ENCODE results near the gene EPB41L5. TPM values are rescaled to one million over a fixed set of nuclear protein-coding genes. Genes with fewer than 3 reads are reported as not detected.
A peak's percentile ranks its signal among the peaks of the same experiment; 100 is the strongest.

The EPB41L5 gene
- total and polyA plus RNA-seq, 2 donors (not counting 3 experiments of a cell fraction or from before 2014, with no cell fraction given): 8.4 to 13.6 TPM

DNA sequence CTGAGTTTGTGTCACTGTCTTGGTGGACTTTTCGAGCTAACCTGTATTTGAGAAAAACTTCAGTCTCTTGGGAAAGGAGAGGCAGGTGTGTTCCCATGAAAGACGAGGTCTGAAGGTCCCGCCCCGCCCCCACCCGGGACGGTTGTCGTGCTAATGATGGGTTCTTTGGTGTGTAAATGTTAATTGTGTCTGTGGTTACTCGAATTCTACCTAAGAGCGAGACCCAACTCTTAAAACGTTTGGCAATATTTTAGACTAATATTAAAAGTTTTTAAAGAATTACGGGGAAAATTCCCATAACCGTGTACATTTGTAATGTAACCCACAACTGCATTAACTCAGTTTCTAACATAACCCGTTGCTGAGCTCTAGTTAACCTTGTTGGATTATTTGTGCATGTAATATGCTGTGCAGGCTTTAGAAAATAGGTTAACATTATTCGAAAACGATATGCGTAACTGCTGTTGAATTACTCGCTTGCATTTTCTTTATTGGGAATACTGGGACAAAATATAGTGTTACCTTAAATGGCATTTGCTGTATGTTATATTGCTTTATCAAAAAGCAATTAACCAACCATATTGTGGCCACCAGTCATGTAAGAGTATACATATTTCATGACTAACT lies 833 bp downstream of the EPB41L5 start:
- TSS peak; percentile 52 for BruUV-seq (replicated peaks)
- H3K27ac ChIP-seq (ENCODE audit: insufficient read depth, low read depth, low read length): no peak overlapping the region
- peak overlapping the region; percentile 35 to 88 (median 46) for H3K4me3 ChIP-seq (replicated peaks in 1 of 3; ENCODE audit: insufficient read depth in 1 of 3, low read depth in 1 of 3, low read length in 3 of 3)
- H3K4me1 ChIP-seq (ENCODE audit: control insufficient read depth, extremely low read depth, insufficient read depth, low read length): peaks cover 24% of the 10 kb centered on the region
- peak overlapping the region; percentile 73 for H3K9ac ChIP-seq (replicated peaks; ENCODE audit: extremely low read depth, insufficient read depth, low read length)
- H3K9me3 ChIP-seq (replicated peaks; ENCODE audit: control insufficient read depth, insufficient read depth, low read length): no peaks in the 10 kb centered on the region
- H3K9me1 ChIP-seq (replicated peaks; ENCODE audit: control insufficient read depth, extremely low read depth, insufficient read depth, low read length): no peaks in the 10 kb centered on the region
- no peaks in the 10 kb centered on the region for H3K79me2 ChIP-seq (ENCODE audit: control insufficient read depth, insufficient read depth, low read length)
- dilution Hi-C loops (cut with MboI; ENCODE audit: extremely low pct_ligation_motif_present, low sequenced_read_pairs): no loop called here
- FAIRE-seq (peak; percentile 46), DNase-seq (ENCODE audit: low read depth, low spot score) (peak; percentile 44)
- H4K20me1 ChIP-seq (replicated peaks; ENCODE audit: control insufficient read depth, extremely low read depth, insufficient read depth, low read length): no peaks in the 10 kb centered on the region
- H3K27me3 ChIP-seq (ENCODE audit: control insufficient read depth in 2 of 2, insufficient read depth in 2 of 2, low read length in 2 of 2): no peaks in the 10 kb centered on the region
- CTCF ChIA-PET: interaction anchor here (1.0 to 1.9 kb wide), 5 partner anchors 16 to 335 kb away, joined by 3 to 11 read pairs (median 4); partner anchors contain the start of gene TMEM177
- no peak for TF ChIP-seq FOS (IDR thresholded peaks at IDR 0.05; ENCODE audit: borderline replicate concordance, insufficient read depth, low read length)
- H3K4me2 ChIP-seq (ENCODE audit: insufficient read depth, low read length): peak overlapping the region; percentile 98
- intact Hi-C loops (cut with micrococcal nuclease): loop anchor here (2.0 to 10.0 kb wide), 6 partner anchors 95 to 311 kb away; partner anchors contain the start of gene PTPN4
- H3K36me3 ChIP-seq (ENCODE audit: control insufficient read depth in 2 of 2, extremely low read depth in 1 of 2, insufficient read depth in 2 of 2, low read length in 2 of 2): no peaks in the 10 kb centered on the region
- peak overlapping the region; percentile 94 for H2AFZ ChIP-seq (ENCODE audit: low read depth, low read length)
- POLR2A ChIA-PET: no interaction called here

GRCh38 chr2:120014226-120014980 lies 1.5 kb downstream of the EPB41L5 start:
- no peak for DNase-seq (ENCODE audit: low read depth, low spot score)
- no TSS peak for BruUV-seq (replicated peaks)
- no peak overlapping the region for H2AFZ ChIP-seq (ENCODE audit: low read depth, low read length)
- H3K36me3 ChIP-seq (ENCODE audit: control insufficient read depth in 2 of 2, extremely low read depth in 1 of 2, insufficient read depth in 2 of 2, low read length in 2 of 2): no peaks in the 10 kb centered on the region
- ChIA-PET CTCF (interaction anchor here (1.5 to 1.9 kb wide), 2 partner anchors 95 to 311 kb away, joined by 4 to 11 read pairs; no protein-coding TSS in a partner anchor), POLR2A (no interaction called here)
- H3K9me1 ChIP-seq (replicated peaks; ENCODE audit: control insufficient read depth, extremely low read depth, insufficient read depth, low read length): no peaks in the 10 kb centered on the region
- H3K9me3 ChIP-seq (replicated peaks; ENCODE audit: control insufficient read depth, insufficient read depth, low read length): no peaks in the 10 kb centered on the region
- no peak for FAIRE-seq
- dilution Hi-C loops (cut with MboI; ENCODE audit: extremely low pct_ligation_motif_present, low sequenced_read_pairs) (no loop called here), intact Hi-C loops (cut with micrococcal nuclease) (loop anchor here (10.0 kb wide), 1 partner anchor 300 kb away; no protein-coding TSS in a partner anchor)
- no peaks in the 10 kb centered on the region for H3K79me2 ChIP-seq (ENCODE audit: control insufficient read depth, insufficient read depth, low read length)
- H3K9ac ChIP-seq (replicated peaks; ENCODE audit: extremely low read depth, insufficient read depth, low read length): no peak overlapping the region
- H3K4me1 ChIP-seq (ENCODE audit: control insufficient read depth, extremely low read depth, insufficient read depth, low read length): peaks cover 24% of the 10 kb centered on the region
- peak overlapping the region in 1 of 3 experiments; percentile 46 for H3K4me3 ChIP-seq (replicated peaks in 1 of 3; ENCODE audit: insufficient read depth in 1 of 3, low read depth in 1 of 3, low read length in 3 of 3)
- H3K4me2 ChIP-seq (ENCODE audit: insufficient read depth, low read length): peak overlapping the region; percentile 98
- H4K20me1 ChIP-seq (replicated peaks; ENCODE audit: control insufficient read depth, extremely low read depth, insufficient read depth, low read length): no peaks in the 10 kb centered on the region
- H3K27ac ChIP-seq (ENCODE audit: insufficient read depth, low read depth, low read length): no peak overlapping the region
- TF ChIP-seq POLR2A (IDR thresholded peaks at IDR 0.05; ENCODE audit: low read depth, low read length) (no peak), GATA2 (IDR thresholded peaks at IDR 0.05; ENCODE audit: insufficient read depth, insufficient read length, low read depth, low read length) (no peak), EZH2 (IDR thresholded peaks at IDR 0.05; ENCODE audit: borderline replicate concordance, low read depth, low read length, severe bottlenecking) (no peak), MYC (IDR thresholded peaks at IDR 0.05; ENCODE audit: low read depth, low read length) (no peak), JUN (IDR thresholded peaks at IDR 0.05; ENCODE audit: borderline replicate concordance, insufficient read depth, insufficient read length, low read depth) (no peak)
- no peaks in the 10 kb centered on the region for H3K27me3 ChIP-seq (ENCODE audit: control insufficient read depth in 2 of 2, insufficient read depth in 2 of 2, low read length in 2 of 2)
